ENCODE data around the gene SRF.

Gene SRF

DNA sequence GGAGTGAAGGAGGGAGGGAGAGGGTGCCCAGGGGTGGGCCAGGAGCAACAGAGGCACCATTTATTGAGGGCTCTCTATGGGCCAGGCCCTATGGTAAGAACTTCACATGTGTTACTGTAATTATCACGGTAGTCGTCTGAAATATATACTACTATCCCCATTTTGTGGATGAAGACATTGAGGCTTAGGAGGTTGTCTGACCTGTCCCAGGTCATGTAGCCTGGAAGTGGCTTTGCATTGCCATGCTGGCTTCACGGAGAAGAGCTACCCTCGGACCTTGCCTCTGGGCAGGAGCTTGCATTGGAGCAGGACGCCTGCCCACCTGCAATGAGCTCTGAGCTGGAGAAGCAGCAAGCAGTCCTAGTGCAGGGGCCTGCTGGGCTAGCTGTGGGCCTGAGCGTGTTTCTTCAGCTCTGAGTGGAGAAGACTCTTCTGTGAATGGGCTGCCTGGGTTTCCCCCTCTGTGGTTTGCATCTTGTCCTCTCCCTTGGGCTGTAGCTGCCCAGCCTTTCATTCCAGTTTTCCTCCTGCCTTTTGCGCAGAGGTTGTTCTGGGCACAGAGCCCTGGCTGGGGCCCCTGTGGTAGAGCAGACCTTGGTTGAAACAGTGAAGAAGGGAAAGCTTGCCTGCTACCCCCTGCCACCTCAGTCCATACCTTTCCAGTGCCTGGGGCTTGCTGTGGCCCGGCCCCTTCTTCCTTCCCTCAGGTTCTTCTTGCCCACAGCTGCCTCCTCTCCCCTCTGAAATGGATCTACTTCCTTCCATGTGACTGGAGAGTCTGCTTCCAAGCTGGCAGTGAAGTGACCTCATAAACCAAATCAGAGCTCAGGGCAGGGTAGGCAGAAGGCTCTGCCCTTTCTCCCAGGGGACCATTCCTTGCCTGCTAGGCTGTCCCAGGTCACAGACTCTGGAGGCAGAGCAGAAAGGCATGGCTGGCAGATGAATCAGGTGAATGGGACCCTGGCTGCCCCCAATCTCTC lies 24.1 kb upstream of the SRF start:
- DNase-seq (ENCODE audit: low read depth, low spot score) = no peak
- H3K4me3 ChIP-seq (ENCODE audit: low read length) = no peak overlapping the region

DNA sequence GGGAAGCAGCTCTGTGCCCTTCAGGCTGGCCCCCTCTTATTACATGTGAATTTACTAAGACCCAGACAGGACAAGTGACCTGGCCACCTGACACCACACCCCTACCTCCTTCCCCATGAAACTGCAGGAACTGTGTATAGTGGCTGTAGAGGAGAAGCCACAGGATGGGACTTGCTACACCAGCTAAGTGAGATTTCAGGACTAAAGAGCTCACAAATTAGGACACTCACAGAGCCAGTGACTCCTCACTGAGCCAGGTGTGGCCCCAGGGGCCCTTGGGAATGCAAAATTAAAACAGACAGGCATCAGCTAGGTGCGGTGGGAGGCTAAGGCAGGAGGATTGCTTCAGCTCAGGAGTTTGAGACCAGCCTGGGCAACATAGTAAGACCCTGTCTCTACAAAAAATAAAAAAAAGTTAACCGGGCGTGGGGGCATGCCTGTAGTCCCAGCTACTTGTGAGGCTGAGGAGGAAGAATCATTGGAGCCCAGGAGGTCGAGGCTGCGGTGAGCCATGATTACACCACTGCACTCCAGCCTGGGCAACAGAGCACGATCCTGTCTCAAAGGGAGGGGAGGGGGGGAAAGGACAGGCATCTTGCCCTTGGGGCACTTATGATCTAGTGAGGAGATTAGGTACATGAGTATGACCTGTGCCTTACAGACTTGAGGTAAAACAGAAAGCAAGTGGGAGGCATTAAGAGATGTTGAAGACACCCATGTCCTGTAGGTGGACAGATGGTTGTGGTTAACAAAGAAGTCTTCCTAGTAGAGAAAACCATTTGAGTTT lies 23.2 kb upstream of the SRF start:
- H3K4me3 ChIP-seq (ENCODE audit: low read length) = no peak overlapping the region
- no peak for DNase-seq (ENCODE audit: low read depth, low spot score)

DNA sequence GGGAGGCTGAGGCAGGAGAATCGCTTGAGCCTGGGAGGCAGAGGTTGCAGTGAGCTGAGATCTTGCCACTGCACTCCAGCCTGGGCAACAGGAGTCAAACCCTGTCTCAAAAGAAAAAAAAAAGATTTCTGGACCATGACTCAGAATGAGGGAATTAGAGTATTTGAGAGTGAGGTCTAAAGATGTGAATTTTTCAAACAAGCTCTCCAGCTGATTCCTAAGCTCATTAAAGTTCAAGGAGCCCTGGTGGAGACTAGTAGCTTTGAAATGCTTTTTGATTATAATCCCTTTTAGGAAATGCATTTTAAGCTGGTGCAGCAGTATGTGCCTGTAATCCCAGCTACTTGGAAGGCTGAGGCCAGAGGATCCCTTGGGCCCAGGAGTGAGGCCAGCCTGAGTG lies 21.8 kb upstream of the SRF start:
- DNase-seq (ENCODE audit: low read depth, low spot score) = no peak
- no peak overlapping the region for H3K4me3 ChIP-seq (ENCODE audit: low read length)

DNA sequence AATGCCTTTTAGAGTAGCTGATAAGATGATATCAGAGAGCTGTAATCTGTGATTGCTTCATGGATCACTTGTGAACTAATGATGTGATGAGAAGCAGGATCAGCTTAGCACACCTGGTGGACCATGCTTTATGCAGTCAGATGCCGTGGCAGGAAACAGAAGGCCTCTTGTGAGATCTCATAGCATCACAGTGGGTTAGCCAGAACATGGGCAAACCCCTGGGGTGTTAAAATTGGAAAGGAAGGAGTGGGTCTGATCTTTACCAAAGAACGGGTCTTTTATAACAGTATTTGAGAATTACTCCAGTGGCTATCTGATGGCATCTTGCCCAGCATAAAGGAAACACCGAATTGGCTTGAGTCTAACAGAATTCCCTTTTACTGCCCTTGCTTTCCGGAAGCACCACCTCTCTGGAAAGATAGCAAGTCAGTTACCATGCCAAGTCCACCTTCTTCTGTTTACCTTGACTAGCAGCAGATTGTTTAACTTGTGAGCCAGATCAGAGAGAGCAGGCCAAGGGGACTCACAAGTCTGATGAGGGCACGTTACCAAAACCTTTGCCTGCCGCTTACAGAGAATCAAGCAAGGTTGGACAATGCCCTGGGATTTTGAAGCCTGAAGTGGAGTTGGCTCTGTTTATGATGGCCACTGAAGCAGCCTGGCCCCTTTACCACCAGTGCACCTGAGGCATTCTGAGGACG lies 20.9 kb upstream of the SRF start:
- no peak overlapping the region for H3K4me3 ChIP-seq (ENCODE audit: low read length)
- no peak for DNase-seq (ENCODE audit: low read depth, low spot score)

DNA sequence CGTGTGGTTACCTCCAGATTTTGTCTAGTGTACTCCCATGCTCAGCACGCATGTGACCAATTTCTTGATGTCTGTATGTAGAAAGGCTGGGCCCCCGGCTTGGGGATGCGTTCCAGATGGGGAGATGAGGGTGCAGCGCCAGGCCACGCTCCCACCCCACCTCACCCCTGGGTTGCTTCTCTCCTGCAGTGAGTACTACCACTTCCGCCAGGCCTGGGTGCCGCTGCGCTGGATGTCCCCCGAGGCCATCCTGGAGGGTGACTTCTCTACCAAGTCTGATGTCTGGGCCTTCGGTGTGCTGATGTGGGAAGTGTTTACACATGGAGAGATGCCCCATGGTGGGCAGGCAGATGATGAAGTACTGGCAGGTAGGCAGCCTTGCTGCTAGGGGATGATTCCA lies 11.5 kb upstream of the SRF start:
- DNase-seq (ENCODE audit: low read depth, low spot score) = no peak
- no peak overlapping the region for H3K4me3 ChIP-seq (ENCODE audit: low read length)

DNA sequence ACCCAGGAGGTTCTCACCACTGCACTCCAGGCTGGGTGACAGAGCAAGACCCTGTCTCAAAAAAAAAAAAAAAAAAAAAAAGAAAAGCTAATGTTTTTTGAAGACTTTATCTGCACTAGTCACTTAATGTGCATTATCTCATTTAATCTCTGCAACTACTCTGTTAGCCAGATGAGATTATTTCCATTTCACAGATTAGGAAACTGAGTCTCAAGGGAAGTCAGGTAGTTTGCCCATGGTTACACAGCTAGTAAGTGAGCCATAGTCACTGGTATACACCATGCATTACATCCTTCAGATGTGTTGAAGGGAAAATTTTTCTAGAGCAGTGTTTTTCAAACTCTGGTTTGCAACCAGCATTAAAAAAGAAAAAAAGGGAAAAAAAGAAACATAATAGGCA lies 7.2 kb upstream of the SRF start:
- DNase-seq (ENCODE audit: low read depth, low spot score) = no peak
- no peak overlapping the region for H3K4me3 ChIP-seq (ENCODE audit: low read length)

DNA sequence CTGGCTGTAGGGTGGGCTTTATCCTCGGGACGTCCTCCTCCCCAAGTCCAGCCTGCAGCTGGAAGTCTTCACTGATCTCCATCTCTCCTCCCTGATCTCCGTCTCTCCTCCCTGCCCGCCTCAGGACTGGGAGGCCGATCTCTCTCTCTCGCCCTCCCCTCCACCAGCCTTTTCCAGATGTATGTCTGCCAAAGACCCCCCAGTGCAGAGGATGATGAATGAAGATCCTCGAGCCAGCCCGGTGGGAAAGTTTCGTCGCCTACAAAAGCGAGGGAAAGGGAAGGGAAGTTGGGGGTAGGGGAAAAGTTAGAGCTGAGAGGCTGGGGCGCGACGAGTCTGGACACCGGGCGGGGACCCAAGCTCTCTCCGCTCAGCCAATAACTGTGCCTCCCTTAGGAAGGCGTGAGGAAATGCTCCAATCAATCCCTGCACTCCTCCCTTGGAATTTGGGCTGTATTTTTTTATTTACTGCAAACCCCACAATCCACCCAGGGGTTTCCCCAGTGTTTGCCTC lies 595 bp upstream of the SRF start:
- no peak for DNase-seq (ENCODE audit: low read depth, low spot score)
- peak overlapping the region; percentile 77 for H3K4me3 ChIP-seq (ENCODE audit: low read length)

DNA sequence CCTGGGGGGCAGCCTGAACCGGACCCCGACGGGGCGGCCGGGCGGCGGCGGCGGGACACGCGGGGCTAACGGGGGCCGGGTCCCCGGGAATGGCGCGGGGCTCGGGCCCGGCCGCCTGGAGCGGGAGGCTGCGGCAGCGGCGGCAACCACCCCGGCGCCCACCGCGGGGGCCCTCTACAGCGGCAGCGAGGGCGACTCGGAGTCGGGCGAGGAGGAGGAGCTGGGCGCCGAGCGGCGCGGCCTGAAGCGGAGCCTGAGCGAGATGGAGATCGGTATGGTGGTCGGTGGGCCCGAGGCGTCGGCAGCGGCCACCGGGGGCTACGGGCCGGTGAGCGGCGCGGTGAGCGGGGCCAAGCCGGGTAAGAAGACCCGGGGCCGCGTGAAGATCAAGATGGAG lies 636 bp downstream of the SRF start:
- H3K4me3 ChIP-seq (ENCODE audit: low read length) = peak overlapping the region; percentile 77
- DNase-seq (ENCODE audit: low read depth, low spot score) = no peak

DNA sequence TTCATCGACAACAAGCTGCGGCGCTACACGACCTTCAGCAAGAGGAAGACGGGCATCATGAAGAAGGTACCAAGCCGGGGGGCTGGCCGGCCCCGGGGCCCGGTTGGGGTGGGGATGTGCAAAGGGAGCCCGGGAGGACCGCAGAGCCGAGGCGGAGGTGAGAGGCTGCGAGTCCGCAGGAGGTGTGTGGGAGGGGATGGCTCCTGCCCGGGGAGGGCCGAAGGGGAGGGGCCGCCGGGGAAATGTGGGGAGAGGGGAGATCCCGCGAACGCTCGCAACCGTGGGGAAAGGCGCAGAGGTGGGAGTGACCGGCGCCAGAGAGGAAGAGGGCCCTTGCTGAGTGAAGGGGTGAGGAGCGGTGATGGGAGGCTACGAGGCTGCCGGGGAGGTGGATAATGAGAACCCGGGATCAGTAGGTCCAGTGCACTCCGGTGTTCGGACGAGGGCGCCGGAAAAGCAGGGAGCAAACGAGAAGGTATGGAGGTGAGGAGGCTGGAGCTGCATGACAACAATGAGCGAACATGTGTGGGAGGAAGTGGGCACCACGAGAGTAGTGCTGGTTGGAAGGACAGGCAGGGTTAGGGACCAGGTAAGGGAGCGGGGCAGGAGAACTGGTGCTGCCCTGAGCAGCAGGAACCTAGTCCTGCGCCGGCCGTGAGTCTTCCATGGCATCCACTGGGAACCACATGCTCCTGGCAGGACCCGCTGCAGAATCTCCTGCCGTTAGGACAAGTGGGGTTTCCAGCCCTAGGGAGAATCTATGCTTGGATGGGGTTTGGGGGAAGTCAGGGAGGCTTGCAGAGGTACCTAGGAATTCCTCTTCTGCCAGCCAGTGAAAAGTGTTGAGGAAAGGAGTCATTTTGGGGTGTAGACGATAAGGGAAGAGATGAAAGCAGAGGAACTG lies 1.3 kb downstream of the SRF start:
- DNase-seq (ENCODE audit: low read depth, low spot score) = no peak
- peak overlapping the region; percentile 77 for H3K4me3 ChIP-seq (ENCODE audit: low read length)

DNA sequence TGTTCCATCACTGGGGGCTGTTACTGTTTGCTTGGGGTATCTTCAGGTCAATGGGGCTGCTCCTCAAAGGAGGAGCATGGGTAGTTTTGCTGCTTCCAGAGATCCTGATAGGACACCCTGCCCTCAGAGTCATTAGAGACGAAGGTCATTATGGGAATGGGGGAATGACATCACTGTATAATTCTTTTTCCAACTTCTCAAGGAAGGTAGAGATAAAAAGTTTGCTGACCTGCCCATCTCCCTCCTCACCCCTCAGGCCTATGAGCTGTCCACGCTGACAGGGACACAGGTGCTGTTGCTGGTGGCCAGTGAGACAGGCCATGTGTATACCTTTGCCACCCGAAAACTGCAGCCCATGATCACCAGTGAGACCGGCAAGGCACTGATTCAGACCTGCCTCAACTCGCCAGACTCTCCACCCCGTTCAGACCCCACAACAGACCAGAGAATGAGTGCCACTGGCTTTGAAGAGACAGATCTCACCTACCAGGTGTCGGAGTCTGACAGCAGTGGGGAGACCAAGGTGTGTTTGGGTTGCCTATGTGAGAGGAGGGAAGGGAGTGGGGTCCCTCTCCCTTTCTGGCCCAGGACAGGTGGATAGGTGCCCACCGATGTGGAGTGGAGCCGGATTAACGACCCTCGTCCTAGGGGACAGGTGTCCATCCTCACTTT lies 2.7 kb downstream of the SRF start:
- DNase-seq (ENCODE audit: low read depth, low spot score) = no peak
- peak overlapping the region; percentile 35; the same call in 1 of the 2 replicates for H3K4me3 ChIP-seq (ENCODE audit: low read length)

DNA sequence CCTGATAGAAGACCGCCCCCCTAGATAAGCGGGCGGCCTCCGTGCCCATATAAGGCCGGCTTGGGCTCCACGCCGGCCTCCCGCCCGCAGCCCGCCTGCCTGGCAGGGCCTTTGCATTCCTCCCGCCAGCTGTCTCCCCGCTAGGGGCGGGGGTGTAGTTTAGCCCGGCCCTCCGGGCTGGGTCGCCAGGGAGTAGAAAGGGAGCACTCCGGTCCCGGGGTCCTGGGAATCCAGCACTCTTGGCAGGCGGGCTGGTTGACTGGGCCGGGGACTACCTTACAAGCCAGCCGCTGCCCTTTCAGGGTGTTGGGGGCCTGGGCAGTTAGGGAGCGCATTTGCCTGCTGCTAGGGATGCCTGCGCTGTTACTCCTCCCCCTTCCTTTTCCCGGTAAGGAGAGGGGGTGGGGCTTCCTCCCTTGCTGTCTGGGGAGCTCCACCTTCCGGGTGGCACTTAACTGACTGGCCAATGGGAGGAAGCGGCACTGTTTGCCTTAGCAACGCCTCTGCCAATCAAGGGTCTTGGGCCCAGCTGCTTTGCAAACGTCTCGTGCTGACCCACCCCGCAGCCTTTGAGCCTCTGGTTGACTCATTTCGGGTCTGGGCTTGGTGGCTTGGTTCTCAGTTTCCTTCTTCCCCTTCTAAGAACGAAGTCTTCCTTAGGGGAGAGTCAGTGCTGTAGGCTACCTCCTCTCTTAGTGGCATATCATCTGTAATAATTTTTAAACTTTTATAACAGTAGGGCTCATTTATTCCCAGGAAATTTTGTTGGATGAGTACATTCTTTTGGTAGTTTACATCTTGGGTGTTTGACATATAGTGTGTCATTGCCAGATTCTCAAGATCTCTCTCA lies 3.4 kb downstream of the SRF start:
- DNase-seq (ENCODE audit: low read depth, low spot score) = peak; percentile 96
- peak overlapping the region; percentile 35 for H3K4me3 ChIP-seq (ENCODE audit: low read length)

DNA sequence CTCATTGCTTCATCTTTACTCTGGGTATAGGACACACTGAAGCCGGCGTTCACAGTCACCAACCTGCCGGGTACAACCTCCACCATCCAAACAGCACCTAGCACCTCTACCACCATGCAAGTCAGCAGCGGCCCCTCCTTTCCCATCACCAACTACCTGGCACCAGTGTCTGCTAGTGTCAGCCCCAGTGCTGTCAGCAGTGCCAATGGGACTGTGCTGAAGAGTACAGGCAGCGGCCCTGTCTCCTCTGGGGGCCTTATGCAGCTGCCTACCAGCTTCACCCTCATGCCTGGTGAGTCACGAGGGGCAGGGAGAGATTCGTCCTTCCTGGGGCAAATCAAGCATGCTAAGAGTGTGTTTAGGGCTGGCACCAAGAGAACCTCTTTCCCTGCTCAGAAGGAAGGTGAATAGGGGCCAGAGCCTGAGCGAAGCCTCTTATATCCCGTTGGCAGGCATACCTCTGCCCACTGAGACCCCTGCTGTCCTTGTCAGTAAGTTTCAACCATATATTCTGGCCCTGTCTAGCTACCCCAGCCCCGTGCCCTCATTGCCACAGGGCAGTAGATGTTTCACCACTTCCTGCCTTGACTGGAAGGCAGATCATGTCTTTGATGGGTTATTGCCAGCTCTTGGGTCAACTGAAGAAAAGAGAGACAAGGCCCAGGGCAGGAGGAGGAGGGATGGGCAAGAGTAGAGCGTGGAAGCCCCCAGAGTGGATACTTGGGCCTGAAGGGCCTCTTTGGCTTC lies 4.8 kb downstream of the SRF start:
- DNase-seq (ENCODE audit: low read depth, low spot score) = no peak
- no peak overlapping the region for H3K4me3 ChIP-seq (ENCODE audit: low read length)

DNA sequence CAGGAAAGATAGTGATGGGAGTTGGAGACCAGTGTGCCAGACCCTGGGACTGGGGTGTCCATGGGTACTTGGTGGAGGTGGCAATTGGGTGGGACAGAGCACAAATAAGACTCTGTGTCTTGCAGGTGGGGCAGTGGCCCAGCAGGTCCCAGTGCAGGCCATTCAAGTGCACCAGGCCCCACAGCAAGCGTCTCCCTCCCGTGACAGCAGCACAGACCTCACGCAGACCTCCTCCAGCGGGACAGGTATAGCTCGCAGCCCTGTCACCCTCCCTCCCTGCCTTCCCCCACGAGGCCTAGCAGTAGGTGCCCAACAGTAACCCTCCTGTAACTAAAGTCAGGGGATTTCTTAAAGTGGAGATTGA lies 5.3 kb downstream of the SRF start:
- no peak for DNase-seq (ENCODE audit: low read depth, low spot score)
- H3K4me3 ChIP-seq (ENCODE audit: low read length) = no peak overlapping the region

DNA sequence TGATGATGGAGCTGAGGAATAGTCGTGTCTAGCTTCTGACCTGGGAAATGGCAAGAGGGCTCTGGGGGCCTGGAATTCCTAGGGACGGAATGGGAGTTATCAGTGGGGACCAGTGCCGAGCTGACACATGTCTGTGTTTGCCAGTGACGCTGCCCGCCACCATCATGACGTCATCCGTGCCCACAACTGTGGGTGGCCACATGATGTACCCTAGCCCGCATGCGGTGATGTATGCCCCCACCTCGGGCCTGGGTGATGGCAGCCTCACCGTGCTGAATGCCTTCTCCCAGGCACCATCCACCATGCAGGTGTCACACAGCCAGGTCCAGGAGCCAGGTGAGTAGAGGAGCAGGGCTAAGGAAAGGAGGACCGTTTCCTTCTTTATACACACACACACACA lies 7.1 kb downstream of the SRF start:
- no peak for DNase-seq (ENCODE audit: low read depth, low spot score)
- H3K4me3 ChIP-seq (ENCODE audit: low read length) = no peak overlapping the region

DNA sequence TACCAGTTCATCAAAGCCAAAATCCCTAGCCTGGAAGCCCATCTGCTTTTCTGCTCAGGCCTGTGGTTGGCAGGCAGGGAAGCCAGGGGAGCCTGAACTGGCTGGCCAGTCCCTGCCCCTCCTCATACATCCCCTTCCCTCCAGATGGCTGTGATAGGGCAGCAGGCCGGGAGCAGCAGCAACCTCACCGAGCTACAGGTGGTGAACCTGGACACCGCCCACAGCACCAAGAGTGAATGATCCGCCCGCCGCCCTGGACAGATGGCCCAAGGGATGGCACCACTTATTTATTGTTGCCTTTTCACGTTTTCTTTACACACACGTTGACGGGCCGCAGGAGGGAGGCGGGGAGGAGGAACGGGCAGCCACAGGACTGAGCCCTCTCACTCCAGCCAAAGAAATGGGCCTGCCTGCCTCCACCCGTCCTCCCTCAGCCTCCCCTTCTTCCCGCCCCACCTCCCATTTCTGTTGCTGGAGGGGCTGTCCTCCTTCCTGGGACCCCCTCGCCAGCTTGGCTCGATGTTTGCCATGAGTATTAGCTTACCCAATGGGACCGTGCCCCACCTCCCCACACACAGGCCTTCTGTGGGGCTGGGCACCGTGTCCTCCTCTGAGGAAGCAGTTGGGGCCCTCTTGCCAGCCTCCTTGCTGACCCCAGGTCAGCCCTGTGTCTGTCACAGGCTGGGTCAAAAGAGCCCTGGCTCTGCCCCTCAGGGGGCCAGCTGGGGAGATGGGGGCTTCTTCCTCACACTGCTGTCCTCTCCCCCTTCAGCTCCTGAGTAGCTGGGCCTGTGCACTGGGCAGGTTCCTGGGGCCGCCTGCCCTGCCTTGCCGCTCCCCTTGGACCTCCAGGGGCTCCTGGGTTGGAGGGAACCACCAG lies 8.1 kb downstream of the SRF start:
- H3K4me3 ChIP-seq (ENCODE audit: low read length) = no peak overlapping the region
- no peak for DNase-seq (ENCODE audit: low read depth, low spot score)

DNA sequence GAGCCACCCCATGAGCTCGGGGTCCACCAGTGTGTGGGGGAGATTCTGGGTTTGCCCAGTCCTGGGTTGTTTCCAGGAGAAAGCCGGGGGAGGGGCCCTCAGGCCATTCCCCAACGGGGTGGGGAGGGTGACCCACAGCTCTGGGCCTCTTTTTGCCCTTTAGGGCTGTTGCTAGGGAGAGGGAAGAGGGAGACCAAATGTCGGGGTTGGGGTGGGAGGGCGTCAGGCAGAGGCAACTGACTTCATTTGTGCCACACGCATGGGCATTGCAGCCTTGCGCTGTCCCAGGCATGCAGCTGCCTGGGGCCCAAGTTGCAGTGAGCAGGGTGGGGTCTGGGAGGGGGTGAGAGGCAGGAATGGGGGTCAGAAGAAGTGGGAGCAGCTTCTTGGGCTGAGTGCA lies 9.0 kb downstream of the SRF start:
- DNase-seq (ENCODE audit: low read depth, low spot score) = no peak
- no peak overlapping the region for H3K4me3 ChIP-seq (ENCODE audit: low read length)
